ENCODE data around the gene CHST3. TPM values are rescaled to one million over a fixed set of nuclear protein-coding genes. Genes with fewer than 3 reads are reported as not detected.

CHST3 gene, protein sequence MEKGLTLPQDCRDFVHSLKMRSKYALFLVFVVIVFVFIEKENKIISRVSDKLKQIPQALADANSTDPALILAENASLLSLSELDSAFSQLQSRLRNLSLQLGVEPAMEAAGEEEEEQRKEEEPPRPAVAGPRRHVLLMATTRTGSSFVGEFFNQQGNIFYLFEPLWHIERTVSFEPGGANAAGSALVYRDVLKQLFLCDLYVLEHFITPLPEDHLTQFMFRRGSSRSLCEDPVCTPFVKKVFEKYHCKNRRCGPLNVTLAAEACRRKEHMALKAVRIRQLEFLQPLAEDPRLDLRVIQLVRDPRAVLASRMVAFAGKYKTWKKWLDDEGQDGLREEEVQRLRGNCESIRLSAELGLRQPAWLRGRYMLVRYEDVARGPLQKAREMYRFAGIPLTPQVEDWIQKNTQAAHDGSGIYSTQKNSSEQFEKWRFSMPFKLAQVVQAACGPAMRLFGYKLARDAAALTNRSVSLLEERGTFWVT
- total RNA-seq, result 9.0 TPM

DNA sequence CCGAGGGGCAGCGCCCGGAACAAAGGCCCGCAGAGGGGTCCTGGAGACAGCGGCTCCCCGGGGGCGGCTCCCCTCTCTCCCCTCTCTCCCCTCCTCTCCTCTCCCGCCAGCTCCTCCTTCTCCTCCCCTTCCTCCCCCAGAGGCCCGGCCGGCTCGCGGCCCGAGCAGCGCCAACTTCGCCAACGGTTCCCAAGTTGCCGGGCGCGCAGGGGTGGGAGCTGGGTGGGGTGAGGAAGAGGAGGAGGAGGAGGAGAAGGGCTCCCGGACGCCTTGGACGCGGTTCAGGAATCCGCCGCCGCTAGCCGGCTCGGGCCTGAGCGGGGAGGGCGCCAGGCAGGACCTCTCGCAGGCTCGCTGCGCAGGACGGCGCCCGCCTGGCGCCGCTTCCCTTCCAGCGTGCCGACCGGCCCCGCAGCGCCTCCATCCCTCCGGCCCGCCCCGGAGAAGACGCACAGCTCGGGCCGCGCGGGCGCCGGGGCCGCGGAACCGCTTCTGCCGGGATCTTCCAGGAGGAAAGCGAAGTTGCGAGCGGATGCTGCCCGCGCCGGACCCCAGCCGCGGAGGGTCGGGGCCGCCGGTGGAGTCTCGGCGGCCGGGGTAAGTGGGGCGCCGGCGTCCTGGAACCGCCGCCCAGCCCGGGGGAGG is at the start of gene CHST3:
Gene CHST3 (plus strand): TSS at position 298 of the 645 bp plus-strand sequence. CDS start 41,448 bp downstream, outside the sequence.
- ATAC-seq, result peak; percentile 62

DNA sequence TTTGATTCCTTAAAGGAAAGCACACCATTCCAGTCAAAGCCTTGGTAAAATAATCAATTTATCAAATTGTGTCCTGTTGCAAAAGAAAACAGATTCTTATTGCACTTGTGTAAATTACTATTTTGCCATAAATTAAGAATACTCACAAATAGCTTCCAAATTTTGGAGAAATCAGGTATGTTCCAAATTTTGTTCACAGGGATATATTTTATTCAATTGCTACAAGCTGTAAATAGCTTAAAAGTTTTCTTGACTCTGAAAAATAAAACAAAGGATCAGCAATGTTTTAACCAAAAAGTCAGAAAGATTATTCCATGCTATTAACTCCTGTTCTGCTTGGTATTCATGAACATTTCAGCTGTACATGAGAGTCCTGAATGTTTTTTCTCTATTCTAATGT is 47.4 kb upstream of the CHST3 start:
- ATAC-seq, result no peak

DNA sequence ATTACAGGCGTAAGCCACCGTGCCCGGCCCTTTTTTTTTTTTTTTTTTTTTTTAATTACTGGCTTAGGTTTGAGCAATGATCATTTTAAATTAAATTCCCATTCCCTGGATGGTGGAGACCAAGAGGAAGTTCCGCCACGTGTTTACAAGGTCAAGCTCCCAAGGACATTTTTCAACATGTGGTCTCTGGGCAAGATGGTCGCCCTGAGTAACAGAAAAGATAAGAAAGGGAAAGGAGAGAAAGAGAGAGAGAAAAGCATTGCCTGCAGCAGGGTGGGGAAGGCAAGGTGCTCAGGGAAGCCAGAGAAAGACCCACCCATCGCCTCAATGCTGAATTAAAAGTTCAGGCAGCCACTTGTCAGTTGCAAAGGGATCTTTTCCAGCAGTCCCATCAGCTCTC is 45.2 kb upstream of the CHST3 start:
- ATAC-seq, result no peak

DNA sequence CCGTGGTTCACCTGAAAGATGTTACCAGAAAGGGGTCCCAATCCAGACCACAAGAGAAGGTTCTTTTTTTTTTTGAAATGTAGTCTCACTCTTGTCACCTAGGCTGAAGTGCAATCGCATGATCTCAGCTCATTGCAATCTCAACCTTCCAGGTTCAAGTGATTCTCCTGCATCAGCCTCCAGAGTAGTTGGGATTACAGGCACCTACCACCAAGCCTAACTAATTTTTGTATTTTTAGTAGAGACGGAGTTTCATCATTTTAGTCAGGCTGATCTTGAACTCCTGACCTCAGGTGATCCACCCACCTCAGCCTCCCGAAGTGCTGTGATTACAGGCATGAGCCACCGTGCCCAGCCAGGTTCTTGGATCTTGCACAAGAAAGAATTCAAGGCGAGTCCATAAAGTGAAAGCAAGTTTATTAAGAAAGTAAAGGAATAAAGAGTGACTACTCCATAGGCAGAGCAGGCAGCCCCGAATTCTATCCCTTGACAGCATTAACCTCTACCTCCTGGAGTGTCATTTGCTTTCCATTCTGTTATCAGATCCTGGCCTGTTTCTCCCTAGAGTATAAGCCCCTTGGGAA is 44.1 kb upstream of the CHST3 start:
- peak; percentile 41 for ATAC-seq

DNA sequence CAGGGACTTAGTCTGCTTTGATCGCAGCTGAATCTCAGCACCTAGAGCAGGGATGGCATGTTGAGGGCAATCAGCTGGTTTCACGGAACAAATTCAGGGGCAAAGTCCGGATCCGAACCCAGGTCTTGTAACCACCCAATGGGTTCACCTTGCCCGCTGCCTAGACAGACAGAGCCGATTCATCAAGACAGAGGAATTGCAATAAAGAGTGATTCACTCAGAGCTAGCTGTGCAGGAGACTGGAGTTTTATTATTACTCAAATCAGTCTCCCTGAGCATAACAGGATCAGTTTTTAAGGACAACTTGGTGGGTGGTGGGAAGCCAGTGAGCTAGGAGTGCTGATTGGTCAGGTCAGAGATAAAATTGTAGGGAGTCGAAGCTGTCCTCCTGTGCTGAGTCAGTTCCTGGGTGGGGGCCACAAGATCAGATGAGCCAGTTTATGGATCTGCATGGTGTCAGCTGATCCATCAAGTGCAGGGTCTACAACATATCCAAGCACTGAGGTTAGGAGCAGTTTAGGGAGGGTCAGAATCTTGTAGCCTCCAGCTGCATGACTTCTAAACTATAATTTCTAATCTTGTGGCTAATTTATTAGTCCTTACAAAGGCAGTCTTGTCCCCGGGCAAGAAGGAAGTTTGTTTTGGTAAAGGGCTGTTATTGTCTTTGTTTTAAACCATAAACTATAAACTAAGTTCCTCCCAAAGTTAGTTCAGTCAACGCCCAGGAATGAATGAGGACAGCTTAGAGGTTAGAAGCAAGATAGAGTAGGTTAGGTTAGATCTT is 43.5 kb upstream of the CHST3 start:
- peak; percentile 51 for ATAC-seq

DNA sequence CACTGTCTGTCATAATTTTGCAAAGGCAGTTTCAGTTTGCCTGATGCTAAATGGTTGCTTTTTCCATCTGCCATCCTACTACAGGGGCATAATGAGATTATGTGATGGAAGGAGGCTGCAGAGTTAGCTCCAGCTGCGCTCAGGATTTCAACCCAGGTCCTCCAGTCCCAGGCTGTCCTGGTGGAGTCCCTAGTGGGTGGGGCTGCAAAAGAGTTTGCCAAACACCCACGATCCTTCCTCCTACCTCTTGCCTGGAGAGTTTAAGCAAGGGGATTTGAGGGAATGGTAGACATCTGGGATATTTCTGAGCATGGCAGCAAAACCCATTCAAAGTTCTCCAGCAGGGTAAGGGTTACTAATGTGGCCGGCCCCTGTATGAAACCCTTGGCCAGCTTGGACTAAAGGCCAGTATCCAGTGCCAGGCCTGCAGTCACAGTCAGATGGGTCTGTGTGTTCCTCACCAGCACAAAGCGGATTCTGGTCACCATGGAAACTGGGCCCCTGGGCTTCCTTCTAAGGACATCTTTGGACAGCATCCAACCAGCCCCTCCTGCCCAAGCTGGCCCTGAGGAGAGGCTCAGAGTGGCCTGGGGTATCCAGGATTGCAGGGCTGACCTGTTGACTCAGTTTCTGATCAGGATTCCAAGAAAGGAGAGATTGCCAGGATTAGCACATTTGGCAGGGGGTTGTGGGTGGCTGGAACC is 42.7 kb upstream of the CHST3 start:
- peak; percentile 16 for ATAC-seq

DNA sequence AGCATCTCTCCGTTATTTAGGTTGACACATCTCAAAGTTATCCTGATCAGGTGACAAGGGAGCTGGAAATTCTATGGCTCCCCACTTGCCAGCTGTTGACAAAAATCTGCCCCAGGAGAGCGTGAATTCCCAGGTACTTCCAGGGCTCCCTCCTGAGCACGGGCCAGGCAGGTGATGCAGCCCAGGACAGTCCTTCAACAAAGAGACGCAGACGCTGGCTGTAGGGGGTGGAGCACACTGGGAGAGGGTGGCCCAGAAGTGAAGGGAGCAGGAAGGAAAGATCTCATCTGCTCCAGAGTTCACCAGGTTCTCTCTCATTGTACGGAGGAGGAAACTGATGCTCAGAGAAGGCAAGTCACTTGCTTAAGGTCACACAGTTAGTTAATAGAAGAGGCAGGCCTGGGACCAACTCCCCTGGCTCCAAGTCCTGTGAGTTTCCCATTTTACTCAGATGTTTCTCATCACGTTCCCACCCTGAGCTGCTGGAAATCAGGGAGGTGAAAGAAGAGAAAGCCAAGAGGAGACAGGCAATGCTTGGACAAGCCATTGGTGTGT is 41.0 kb upstream of the CHST3 start:
- ATAC-seq, result peak; percentile 14

DNA sequence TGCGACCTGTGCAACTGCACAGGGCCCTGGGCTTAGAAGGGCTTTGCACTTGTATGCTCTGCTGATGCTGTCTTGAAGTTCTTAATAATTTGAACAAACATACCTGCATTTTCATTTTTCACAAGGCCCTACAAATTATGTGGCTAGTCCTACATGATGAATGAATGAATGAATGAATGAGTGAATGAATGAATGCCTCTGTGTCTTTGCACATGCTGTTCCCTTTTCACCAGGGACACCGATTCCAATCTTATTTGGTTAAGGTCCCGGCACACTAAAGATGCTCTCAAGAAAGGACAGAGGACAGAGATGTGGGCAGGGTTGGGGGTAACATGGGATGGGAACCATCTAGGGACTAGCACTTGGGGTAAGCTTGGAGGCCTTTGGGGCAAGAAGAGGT is 39.4 kb upstream of the CHST3 start:
- ATAC-seq, result no peak

DNA sequence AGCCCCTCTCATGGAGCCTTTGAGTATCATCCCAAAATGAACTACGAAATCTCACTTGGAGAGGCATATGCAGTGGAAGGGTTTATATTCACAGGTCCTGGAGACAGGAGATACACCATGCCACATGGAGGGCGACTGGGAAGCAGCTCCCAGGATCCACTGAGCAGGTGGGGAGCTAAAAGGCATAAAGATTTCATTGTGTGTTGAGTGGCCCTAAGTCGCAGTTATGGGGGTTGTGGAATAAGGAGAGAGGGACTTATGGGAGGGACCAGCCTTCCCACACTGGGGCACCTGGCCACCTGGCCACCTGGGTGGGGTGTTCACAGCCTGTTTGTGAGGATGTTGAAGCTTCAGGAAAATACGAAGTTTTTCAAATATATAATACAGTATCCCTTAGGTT is 37.0 kb upstream of the CHST3 start:
- no peak for ATAC-seq

DNA sequence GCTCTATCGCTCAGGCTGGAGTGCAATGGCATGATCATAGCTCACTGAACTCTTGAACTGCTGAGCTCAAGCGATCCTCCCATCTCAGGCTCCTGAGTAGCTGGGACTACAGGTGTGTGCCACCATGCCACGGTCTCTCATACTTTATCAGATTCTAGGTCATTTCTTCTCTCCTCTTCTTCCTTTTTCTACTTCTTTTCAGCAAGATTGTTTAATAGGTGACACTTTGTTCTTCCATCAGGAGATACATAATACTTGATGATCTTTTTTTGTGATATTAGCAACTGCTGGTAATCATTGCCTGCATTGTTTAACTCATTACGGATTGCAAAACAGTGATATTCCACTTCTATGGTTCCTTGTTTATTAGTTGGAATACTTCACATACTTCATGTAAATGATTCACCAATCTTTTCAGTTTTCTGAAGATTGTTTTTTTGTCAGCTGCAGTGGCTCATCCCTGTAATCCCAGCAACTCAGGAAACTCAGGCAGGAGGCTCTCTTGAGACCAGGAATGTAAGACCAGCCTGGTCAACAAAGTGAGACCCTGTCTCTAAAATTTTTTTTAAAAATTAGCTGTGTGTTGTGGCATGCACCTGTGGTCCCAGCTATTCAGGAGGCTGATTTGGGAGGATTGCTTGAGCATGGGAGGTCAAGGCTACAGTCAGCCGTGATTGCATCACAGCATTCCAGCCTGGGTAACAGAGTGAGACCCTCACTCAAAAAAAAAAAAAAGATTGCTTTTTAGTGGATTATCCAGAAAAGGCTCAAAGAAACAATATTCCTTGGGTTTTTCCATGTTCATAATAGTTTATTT is 36.2 kb upstream of the CHST3 start:
- ATAC-seq, result no peak

DNA sequence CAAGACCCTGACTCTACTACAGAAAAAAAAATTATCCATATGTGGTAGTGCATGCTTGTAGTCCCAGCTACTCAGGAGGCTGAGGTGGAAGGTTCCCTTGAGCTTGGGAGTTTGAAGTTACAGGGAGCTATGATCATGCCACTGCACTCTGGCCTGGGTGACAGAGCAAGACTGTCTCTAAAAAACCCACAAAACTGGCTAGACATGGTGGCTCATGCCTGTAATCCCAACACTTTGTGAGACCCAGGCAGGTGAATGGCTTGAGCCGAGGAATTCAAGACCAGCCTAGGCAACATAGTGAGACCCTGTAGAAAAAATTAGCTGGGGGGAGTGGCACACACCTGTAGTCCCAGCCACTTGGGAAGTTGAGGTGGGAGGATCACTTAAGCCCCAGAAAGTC is 32.9 kb upstream of the CHST3 start:
- ATAC-seq, result peak; percentile 74

DNA sequence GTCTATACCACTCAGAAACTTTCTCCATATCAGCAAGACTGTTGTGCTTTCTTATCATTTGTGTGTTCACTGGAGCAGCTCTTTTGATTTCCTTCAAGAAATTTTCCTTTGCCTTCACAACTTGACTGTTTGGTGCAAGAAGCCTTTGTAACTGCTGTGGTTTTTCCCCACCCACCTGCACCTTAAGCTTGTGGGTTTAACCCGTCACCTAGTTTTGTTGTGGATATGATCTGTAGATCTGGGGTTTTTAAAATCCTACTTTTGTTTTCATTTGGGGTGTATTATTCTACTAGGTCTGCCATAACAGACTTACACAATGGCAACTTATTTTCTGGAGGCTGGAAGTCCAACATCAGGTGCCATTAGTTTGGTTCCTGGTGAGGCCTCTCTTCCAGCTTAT is 30.5 kb upstream of the CHST3 start:
- no peak for ATAC-seq

DNA sequence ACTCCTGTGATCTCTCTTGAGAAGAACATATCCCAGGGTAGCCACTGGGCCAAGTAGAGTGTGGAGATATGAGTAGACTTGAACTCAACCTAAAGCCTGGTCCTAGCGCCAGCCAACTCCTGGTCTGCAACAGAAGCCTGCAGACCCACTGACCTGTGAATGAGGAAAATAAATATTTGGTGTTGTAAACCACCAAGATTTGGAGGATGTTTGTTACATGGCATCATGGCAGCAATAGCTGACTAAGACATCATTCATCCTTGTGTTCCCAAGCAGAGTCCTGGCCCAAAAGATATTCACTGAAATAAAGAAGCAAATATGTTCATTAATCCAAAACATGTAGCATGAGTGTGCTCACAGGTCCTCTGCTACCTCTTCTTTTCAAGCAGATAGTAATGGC is 26.0 kb upstream of the CHST3 start:
- ATAC-seq, result no peak

DNA sequence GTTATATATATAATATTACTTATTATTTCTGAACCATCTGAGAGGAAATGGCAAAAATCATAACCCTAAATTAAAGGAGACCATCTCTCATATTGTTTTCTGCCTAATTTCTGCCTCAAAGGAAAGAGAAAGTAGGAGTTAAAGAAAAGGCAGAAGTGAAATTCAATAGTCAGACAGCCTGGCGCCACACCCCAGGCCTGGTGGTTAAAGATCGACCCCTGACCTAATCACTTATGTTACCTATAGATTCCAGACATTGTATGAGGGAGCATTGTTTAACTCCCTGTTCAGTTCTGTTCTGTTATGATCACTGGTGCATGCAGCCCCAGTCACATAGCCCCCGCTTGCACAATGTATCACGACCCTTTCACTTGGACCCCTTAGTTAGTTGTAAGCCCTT is 24.9 kb upstream of the CHST3 start:
- no peak for ATAC-seq

DNA sequence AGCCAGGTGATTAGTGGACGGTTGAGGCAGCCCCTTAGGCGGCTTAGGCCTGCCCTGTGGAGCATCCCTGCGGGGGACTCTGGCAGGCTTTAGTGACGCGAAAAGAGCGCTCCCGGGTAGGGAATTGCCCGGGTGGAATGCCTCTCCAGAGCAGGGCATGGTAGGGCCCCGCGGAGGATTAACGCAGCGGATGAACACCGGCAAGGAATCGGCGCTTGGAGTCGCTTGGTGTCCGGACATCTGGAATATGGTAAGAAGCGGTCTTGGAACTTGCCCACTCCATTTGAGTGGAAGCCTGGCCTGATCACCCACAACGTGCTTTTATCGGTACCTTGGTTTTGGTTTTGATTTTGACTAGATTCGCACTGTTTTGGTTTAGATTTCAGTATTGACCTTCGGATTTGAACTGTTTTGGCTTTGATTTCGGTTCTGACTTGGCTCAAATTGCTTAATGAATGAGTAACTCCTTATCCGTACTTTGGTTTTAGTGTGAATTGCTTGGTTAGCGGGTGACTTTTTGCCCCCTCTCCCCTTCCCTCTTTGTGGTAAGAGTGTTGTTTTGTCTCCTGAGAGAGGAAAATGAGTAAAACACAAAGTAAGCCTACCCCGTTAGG is 24.2 kb upstream of the CHST3 start:
- no peak for ATAC-seq

DNA sequence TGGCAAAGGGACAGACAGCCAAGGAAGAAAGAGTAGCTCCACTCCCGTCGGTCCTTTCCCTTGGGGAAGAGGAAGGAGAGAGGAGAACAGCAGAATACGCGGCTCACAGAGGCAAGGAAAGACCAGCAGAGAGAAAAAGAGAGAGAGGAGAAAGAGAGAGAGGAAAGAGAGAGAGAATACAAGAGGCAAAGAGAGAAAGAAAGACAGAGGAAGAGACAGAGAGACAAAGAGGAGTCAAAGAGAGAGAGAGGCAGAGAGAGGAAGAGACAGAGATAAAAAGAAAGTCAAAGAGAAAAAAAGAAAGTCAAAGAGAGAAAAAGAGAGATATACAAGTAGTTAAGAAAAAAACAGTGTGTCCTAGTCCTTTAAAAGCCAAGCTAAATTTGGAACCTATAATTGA is 23.4 kb upstream of the CHST3 start:
- no peak for ATAC-seq

DNA sequence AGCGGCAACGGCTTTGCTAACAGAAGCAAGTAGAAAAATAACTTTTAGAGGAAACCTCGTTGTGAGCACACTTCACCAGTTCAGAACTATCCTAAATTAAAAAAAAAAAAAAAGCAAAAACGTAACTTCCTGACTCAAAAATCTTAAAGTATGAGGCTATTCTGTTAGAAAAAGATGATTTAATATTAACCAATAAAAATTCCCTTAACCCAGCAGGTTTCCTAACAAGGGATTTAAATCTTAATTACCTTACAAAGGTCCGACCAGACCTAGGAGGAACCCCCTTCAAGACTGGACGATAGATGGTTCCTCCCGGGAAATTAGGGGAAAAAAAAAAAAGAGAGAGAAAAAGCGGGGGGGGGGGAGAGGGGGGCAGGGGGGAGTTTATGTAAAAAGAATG is 22.9 kb upstream of the CHST3 start:
- no peak for ATAC-seq

DNA sequence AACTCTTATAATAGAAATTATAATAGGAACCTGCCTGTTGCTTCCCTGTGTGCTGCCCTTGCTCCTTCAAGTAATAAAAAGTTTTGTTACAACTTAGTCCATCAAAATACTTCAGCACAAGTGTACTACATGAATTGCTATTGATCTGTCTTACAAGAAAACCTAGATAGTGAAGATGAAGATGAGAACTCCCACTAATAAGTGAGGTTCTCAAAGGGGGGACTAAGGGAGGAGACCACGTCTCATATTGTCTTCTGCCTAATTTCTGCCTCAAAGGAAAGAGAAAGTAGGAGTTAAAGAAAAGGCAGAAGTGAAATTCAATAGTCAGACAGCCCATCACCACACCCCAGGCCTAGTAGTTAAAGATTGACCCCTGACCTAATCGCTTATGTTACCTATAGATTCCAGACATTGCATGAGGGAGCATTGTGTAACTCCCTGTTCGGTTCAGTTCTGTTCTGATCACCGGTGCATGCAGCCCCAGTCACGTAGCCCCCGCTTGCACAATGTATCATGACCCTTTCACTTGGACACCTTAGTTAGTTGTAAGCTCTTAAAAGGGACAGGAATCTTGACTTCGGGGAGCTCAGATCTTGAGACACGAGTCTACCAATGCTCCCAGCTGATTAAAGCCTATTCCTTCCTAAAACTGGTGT is 18.2 kb upstream of the CHST3 start:
- no peak for ATAC-seq

DNA sequence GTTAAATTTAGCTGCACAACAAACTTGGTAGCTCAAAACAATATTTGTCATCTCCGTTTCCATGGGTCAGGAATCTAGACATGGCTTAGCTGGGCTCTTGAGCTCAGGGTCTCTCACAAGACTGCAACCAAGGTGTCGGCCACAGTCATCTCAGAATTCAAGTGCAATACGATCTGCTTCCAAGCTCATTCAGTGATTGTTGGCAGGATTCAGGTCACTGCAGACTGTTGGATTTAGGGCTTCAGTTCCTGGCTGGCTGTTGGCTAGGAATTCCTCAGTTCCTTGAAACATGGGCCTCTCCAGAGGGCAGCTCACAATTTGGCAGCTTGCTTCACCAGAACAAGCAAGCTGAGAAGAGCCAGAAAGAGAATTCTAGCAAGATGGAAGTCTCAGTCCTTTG is 17.5 kb upstream of the CHST3 start:
- no peak for ATAC-seq

DNA sequence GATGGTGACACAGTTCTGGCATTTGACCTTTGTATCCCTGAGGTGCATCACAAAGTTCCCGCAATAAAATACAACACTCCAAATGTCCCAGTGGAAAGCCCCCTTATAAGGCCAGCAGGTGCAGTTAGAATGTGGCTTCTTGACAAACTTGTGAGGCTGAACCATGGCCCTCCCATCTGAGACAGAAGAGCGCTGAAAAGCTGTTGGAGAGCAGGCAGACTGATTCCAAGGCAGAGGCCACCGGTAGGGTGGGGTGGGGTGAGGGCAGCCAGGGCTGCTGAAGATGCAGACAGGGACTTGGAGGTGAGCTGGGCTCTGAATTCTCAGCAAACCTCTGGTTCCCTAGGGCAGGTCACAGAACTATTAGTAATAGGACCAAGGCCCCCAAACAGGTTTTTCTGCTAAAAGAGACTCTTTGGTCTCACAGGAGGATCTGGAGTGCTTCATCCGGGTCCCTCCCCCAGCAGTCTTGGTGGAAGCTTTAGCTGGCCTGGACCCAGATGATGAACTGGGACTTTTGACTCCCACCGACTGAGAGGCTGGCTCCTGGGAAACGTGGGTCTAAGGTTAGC is 15.6 kb upstream of the CHST3 start:
- peak; percentile 51 for ATAC-seq
